Panc1 (cell line): ENCODE results near the gene ZNF428.

ENCODE experiments used
- CTCF ChIP-seq: fragments of 450-650 bp; IDR thresholded peaks from 2 replicates; pipeline ENCODE4 v1.5.1; 2017; ENCODE audit warnings: mild to moderate bottlenecking
- POLR2AphosphoS5 ChIP-seq: IDR thresholded peaks from 2 replicates; pipeline ENCODE4 v1.6.1; 2012; ENCODE audit warnings: mild to moderate bottlenecking, low read depth, low read length, moderate library complexity
- TF ChIP-seq, protein P1 (sequence below), 2 experiments: IDR thresholded peaks; 2 replicates each; pipeline ENCODE4 v1.6.1; 2011 to 2012; ENCODE audit warnings: low read depth in 2 of 2, control low read depth in 1 of 2, low read length in 1 of 2, mild to moderate bottlenecking in 1 of 2, moderate library complexity in 1 of 2; ENCODE audit not compliant: insufficient read depth in 1 of 2

- TF ChIP-seq POLR2AphosphoS5 (no peak), CTCF (no peak)
- TF ChIP-seq, protein P1, sequence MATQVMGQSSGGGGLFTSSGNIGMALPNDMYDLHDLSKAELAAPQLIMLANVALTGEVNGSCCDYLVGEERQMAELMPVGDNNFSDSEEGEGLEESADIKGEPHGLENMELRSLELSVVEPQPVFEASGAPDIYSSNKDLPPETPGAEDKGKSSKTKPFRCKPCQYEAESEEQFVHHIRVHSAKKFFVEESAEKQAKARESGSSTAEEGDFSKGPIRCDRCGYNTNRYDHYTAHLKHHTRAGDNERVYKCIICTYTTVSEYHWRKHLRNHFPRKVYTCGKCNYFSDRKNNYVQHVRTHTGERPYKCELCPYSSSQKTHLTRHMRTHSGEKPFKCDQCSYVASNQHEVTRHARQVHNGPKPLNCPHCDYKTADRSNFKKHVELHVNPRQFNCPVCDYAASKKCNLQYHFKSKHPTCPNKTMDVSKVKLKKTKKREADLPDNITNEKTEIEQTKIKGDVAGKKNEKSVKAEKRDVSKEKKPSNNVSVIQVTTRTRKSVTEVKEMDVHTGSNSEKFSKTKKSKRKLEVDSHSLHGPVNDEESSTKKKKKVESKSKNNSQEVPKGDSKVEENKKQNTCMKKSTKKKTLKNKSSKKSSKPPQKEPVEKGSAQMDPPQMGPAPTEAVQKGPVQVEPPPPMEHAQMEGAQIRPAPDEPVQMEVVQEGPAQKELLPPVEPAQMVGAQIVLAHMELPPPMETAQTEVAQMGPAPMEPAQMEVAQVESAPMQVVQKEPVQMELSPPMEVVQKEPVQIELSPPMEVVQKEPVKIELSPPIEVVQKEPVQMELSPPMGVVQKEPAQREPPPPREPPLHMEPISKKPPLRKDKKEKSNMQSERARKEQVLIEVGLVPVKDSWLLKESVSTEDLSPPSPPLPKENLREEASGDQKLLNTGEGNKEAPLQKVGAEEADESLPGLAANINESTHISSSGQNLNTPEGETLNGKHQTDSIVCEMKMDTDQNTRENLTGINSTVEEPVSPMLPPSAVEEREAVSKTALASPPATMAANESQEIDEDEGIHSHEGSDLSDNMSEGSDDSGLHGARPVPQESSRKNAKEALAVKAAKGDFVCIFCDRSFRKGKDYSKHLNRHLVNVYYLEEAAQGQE (IDR thresholded peaks at IDR 0.05; ENCODE audit: insufficient read depth in 1 of 2, low read depth in 2 of 2, low read length in 1 of 2): no peak
Measured at GRCh38 chr19:43634872-43635560, 15.6 kb upstream of the ZNF428 start.
